Measurements from ENCODE around the gene STXBP4.

The STXBP4 gene

DNA sequence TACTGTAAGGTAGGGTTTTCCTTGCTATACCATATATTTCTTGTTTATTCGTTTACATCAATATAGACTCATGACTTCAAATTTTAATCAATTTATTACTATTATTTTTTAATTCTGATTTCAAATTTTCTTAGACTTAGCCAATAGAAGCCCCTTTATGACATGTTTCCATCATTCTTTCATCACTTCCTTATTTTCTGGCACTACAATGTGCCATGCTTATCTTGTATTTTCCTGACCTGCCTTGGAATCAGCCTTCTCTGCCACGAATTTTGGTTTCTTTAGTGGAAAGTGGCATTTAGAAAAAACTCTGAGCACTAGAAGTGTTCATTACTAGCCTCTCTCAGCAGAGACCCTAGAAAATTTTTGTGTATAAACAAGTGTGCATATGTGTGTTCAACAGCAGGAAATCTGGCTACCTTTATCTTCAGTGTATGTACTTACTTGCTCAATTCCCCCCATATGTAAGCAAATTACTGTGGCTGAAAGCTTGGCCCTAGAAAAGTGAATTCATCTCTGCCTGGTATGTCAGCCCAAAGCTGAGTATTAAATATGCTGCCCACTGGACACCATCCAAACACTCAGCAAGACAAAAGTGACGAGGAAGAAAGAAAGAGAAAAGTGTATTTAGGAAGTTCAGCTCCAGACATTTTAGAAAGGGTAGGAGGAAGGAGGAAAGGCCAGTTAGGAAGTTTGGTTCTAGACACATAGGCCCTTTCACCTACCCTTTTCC, 4.0 kb downstream of the STXBP4 start:
- DNase-seq = no peak

- DNase-seq = no peak
Observed at GRCh38 chr17:54974759-54975158, 6.2 kb downstream of the STXBP4 start.

DNA sequence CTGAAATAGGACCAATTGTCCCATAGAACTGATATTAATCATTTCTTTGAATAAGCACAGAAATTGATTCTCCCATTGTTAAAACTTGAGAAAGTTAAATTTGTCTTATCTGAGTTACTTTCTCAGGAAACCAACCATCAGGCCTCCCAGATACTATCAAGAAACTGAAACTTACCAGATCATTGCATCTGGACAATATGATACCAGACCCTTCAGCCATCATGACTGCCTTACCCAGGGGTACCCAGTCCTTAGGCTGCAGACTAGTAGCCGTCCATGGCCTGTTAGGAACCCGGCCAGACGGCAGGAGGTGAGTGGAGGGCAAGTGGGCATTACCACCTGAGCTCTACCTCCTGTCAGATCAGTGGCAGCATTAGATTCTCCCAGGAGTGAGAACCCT, 7.8 kb downstream of the STXBP4 start:
- no peak for DNase-seq

DNA sequence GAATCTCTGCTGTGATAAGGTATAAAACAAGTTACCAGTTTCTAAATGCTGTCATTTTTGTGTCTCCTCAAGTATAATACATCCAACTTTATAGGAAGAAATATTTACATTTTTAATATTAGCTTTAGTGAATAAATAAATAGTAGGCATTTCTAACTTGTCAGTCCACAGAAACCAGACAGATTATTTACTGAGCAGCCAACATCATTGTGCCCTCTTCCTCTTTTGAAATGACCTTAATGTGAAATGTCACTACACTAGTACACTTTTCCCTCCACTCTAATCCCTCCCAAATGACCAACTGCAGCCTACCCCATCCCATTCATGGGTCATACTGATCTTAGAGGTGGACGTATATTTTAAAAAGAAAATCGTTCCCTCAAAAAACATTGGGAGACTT, 9.2 kb downstream of the STXBP4 start:
- DNase-seq = no peak

GRCh38 chr17:54979657-54980056, 11.1 kb downstream of the STXBP4 start:
- DNase-seq = no peak

- no peak for DNase-seq
Observed at GRCh38 chr17:54980375-54980774, 11.8 kb downstream of the STXBP4 start.

DNA sequence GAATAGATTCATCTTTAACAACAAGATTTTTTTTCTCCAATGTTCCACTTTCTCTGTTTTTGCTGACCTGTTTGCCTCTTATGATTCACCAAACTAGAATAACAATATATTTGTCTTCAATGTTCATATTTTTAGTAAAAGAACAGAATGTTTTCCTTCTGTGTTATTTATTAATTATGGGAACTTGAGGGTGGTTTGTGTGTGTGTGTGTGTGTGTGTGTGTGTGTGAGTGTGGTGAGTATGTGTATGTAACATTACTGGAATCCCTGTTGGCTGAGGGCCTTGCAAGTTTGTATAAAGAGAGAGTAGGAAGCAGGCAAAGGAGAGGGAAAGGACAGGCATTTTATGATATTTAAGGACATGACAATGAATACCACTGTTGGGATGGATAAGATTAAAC, 13.8 kb downstream of the STXBP4 start:
- no peak for DNase-seq

- no peak for DNase-seq
Observed at GRCh38 chr17:54983260-54983659, 14.7 kb downstream of the STXBP4 start.

DNA sequence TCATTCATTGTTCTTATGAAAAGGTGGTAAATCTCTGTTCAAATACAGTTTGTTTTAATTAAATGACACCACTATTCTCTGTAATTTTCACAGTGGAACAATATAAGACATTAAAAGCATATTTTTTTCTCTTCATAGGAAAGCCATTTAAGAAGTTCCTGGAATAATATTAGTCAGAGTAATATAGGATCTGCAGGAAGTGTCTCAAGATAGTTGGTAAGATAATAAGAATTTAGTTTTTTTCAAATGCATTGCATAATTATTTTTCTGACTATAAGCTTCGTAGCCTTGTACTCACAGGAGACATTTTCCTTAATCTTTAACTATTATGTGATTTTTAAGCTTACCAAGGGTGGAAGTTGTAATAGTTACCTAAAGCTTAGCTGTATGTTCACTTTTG, 16.9 kb downstream of the STXBP4 start:
- DNase-seq = no peak

DNA sequence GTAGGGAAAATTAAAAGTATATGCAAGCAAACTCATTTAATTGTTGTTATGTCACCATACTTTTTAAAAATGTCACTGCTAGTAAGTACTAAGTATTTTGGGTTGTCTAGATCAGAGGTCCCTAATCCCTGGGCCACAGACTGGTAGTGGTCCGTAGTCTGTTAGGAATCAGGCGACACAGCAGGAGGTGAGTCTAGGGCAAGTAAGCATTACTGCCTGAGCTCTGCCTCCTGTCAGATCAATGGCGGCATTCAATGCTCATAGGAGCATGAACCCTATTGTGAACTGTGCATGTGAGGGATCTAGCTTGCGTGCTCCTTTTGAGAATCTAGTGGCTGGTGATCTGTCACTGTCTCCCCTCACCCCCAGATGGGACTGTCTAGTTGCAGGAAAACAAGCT, 21.6 kb downstream of the STXBP4 start:
- no peak for DNase-seq

- no peak for DNase-seq
Observed at GRCh38 chr17:54991567-54991966, 23.0 kb downstream of the STXBP4 start.

DNA sequence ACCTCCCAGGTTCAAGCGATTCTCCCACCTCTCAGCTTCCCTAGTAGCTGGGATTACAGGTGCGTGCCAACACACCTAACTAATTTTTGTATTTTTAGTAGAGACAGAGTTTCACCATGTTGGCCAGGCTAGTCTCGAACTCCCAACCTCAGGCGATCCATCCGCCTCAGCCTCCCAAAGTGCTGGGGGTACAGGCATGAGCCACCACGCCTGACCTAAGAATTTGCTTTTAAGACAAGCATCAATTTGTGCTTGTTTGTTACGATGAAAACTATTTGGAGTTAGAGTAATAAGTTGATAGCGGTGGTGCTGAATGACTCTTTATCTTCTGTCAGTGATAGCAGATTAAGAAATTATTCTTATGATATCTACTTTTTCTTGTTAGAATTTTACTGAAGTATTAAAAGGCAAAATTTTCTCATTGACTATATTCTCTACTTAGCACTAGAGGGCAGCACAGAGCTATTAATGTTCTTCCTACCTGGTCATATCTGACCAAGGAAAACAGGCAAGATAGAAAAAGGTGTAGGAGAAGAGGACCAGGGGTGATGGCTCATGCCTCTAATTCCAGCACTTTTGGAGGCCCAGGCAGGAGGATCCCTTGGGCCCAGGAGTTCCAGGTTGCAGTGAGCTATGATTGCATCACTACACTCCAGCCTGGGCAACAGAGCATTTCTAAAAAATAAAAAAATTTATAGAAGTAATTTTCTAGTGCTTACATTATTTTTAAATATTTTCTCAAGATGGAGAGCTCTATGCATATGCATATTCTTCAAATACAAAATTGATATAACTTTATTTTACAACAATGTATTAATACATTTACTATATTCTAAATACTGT, 24.5 kb downstream of the STXBP4 start:
- DNase-seq = peak; percentile 59 to 79

DNA sequence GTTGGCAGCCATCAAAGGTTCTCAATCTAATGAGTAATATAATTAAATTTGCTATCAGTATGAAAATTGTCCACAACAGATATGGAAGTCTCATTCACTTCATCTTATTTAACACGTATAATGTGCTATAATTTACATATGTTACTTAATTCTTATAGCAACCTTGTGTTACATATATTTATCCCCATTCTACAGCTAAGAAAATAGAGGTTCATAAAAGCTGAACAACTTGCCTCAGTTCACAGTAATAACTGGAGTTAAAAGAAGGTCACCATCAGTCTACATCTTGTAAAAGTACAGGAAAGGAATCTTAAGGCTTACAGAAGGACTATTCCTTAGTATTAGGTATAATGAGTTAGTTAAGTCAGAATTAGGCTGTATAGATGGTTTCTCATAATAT, 27.9 kb downstream of the STXBP4 start:
- no peak for DNase-seq

- DNase-seq = no peak
Observed at GRCh38 chr17:55002458-55002857, 33.9 kb downstream of the STXBP4 start.

- no peak for DNase-seq
Observed at GRCh38 chr17:55004484-55004883, 35.9 kb downstream of the STXBP4 start.

DNA sequence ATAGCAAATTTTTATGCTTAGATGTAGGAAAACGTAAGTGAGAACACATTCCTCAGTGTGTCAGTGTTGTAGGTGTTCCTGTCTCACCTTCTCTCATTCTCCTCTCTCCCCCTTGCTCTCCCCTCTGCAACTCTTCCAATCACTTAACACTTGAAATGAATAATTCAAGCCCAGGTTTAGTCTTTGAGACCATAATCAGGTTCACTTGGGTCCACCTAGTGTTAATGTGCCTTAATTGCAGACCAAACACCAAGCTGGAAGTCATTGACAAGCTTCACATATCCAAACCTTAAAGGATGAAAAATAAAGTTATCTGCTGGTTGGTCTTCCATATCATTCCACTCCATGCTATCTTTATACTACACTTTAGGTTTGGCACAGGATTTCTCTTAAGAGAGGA, 37.0 kb downstream of the STXBP4 start:
- peak; percentile 45 to 59 for DNase-seq

DNA sequence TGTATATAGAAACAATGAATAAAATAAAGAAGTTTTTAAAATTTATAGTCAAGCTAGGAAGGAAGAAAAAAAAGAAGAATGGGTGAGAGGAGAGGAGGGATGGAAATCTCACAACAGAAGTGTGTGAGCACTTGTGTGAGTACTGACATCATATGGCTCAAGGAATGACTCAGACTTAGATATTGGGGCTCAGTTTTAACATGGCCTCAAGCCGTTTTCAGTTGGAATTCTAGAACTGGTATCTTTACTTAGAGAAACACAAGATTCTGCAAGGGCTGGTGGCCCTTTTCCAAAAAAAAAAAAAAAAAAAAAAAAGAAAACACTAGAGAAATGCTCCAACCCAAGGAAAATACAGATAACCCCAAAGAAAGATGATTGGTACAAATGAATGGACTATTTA, 55.1 kb downstream of the STXBP4 start:
- no peak for DNase-seq

GRCh38 chr17:55037828-55038227, 69.3 kb downstream of the STXBP4 start:
- no peak for DNase-seq

GRCh38 chr17:55038291-55038690, 69.7 kb downstream of the STXBP4 start:
- no peak for DNase-seq

- no peak for DNase-seq
Observed at GRCh38 chr17:55040611-55041010, 72.0 kb downstream of the STXBP4 start.

GRCh38 chr17:55053855-55054254, 85.3 kb downstream of the STXBP4 start:
- peak; percentile 25 to 31 for DNase-seq

DNA sequence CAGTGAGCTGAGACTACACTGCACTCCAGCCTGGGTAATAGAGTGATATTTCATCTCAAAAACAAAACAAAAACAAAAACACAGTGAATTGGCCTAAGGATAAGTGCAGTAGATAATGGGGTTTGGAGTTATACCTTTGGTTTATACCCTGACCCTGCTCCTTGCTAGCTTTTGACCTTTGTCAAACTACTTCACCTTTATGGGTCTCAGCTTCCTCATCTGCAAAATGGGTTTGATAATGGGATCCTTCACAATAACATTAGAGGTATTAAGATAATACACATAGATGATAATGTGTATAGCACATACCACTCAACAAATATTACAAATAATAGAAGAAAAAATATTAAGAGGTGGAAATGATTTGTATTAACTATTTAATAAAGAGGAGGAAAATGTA, 85.9 kb downstream of the STXBP4 start:
- no peak for DNase-seq

DNA sequence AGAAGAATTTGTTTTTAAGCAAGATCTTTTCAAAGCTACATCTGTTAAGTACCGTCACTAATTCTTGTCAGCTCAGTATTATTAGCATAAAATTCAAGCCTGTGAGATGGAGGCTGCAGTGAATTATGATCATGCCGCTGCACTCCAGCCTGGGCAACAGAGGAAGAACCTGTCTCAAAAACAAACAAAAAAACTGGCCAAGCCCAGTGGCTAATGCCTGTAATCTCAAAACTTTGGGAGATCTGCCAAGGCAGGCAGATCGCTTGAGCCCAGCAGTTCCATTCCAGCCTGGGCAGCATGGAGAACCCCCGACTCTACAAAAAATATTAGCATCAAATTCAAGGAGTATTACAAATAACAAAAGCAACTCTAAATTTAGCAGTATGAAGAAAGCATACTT, 88.0 kb downstream of the STXBP4 start:
- DNase-seq = no peak

GRCh38 chr17:55057184-55057583, 88.6 kb downstream of the STXBP4 start:
- DNase-seq = no peak

- no peak for DNase-seq
Observed at GRCh38 chr17:55059724-55060123, 91.2 kb downstream of the STXBP4 start.
